H1 (cell line): ENCODE data around the gene SBK1. TPM values are rescaled to one million over a fixed set of nuclear protein-coding genes. Genes with fewer than 3 reads are reported as not detected.
"Not testable (repeated sequence)": the region's sequence is repeated elsewhere in the genome, so short reads cannot be mapped to it uniquely, and the experiment has no call there.

Experiments
- CTCF ChIA-PET: fragments of 300-600 bp; sonication (Branson Sonifier 250); formaldehyde crosslinking; loops from one replicate; lab custom pipeline; 2021; ENCODE audit not compliant: partially characterized antibody; lab: Charles Lee
- POLR2A ChIA-PET: fragments of 300-600 bp; sonication (Branson Sonifier 250); formaldehyde crosslinking; loops from one replicate; lab custom pipeline; 2021; ENCODE audit warnings: inconsistent platforms; ENCODE audit not compliant: partially characterized antibody; lab: Charles Lee
- DNase-seq, 2 experiments: peaks; one replicate each; pipeline versions ENCODE4 v3.0.0 to v3.0.0-alpha.2; 2010 to 2022; ENCODE audit warnings: low spot score in 2 of 2, low read depth in 1 of 2, mixed read lengths in 1 of 2
- FAIRE-seq: peaks from 2 replicates; lab custom pipeline; 2011; peaks lifted over from hg19 to GRCh38; lab: Jason Lieb, UNC
- H2AFZ ChIP-seq: 2 replicates; pipeline ENCODE4 v1.8.1; 2012; ENCODE audit warnings: low read length, inconsistent platforms
- H2AK5ac ChIP-seq: 2 replicates; pipeline ENCODE4 v1.6.1; 2013; ENCODE audit warnings: low read depth, low read length
- H2BK120ac ChIP-seq: replicated peaks from 2 replicates; pipeline ENCODE3; 2013; ENCODE audit warnings: low read depth, low read length, inconsistent platforms
- H2BK12ac ChIP-seq: 2 replicates; pipeline ENCODE4 v1.6.1; 2013; ENCODE audit warnings: low read depth, low read length
- H2BK15ac ChIP-seq: 2 replicates; pipeline ENCODE4 v1.6.1; 2013; ENCODE audit warnings: low read length
- H2BK20ac ChIP-seq: 2 replicates; pipeline ENCODE4 v1.6.1; 2013; ENCODE audit warnings: low read length
- H2BK5ac ChIP-seq: 2 replicates; pipeline ENCODE4 v1.6.1; 2013; ENCODE audit warnings: low read depth, low read length
- H3K14ac ChIP-seq: 2 replicates; pipeline ENCODE4 v1.6.1; 2013; ENCODE audit warnings: inconsistent platforms; ENCODE audit not compliant: insufficient read length
- H3K18ac ChIP-seq: 2 replicates; pipeline ENCODE4 v1.6.1; 2013; ENCODE audit warnings: low read length; ENCODE audit errors: extremely low read depth
- H3K23ac ChIP-seq: 2 replicates; pipeline ENCODE4 v1.6.1; 2013; ENCODE audit warnings: inconsistent platforms; ENCODE audit not compliant: insufficient read length
- H3K23me2 ChIP-seq: 2 replicates; pipeline ENCODE4 v1.6.1; 2013; ENCODE audit warnings: low read depth, low read length
- H3K27ac ChIP-seq: 2 replicates; pipeline ENCODE4 v1.6.1; 2011; ENCODE audit warnings: low read depth, low read length, inconsistent platforms
- H3K27me3 ChIP-seq, 4 experiments: replicated peaks in 1 of 4; 1 replicate in 1 of 4; 2 replicates in 3 of 4; pipeline versions ENCODE4 v1.6.1 to v1.8.1; 2011 to 2013; ENCODE audit warnings: low read length in 3 of 4, mild to moderate bottlenecking in 3 of 4, inconsistent platforms in 2 of 4, mixed read lengths in 2 of 4, moderate library complexity in 1 of 4; ENCODE audit not compliant: control insufficient read depth in 3 of 4, insufficient read depth in 3 of 4; ENCODE audit errors: extremely low read depth in 1 of 4
- H3K36me3 ChIP-seq, 4 experiments: 2 replicates each; pipeline versions ENCODE4 v1.6.1 to v1.8.1; 2011 to 2013; ENCODE audit warnings: mild to moderate bottlenecking in 4 of 4, low read length in 3 of 4, moderate library complexity in 2 of 4, control low read depth in 1 of 4, inconsistent platforms in 1 of 4; ENCODE audit not compliant: insufficient read depth in 4 of 4, control insufficient read depth in 2 of 4
- H3K4ac ChIP-seq: replicated peaks from 2 replicates; pipeline ENCODE3; 2013; ENCODE audit warnings: low read length, low read depth, mixed read lengths, inconsistent platforms; ENCODE audit not compliant: insufficient read length
- H3K4me1 ChIP-seq, 4 experiments: replicated peaks in 1 of 4; 1 replicate in 1 of 4; 2 replicates in 3 of 4; pipeline versions ENCODE4 v1.6.1 to v1.8.1; 2011 to 2013; ENCODE audit warnings: low read length in 3 of 4, inconsistent platforms in 2 of 4, mixed read lengths in 1 of 4; ENCODE audit not compliant: insufficient read depth in 4 of 4, control insufficient read depth in 3 of 4
- H3K4me2 ChIP-seq, 2 experiments: 2 replicates each; pipeline versions ENCODE4 v1.6.1 to v1.8.1; 2011 to 2013; ENCODE audit warnings: low read depth in 2 of 2, low read length in 2 of 2, control low read depth in 1 of 2, inconsistent platforms in 1 of 2, mild to moderate bottlenecking in 1 of 2; ENCODE audit not compliant: insufficient read depth in 1 of 2
- H3K4me3 ChIP-seq, 4 experiments: fragments of 200-600, 300-600 bp in 1 of 4; sonication (generic), shearing (Covaris generic), sonication (Bioruptor Twin) in 1 of 4; 2 replicates each; pipeline versions ENCODE4 v1.5.1 to v1.8.1; 2011 to 2016; ENCODE audit warnings: low read length in 4 of 4, low read depth in 3 of 4, control low read depth in 2 of 4, inconsistent platforms in 2 of 4, mild to moderate bottlenecking in 2 of 4, mixed read lengths in 1 of 4, moderate library complexity in 1 of 4; ENCODE audit not compliant: insufficient read depth in 2 of 4; ENCODE audit errors: extremely low read depth in 1 of 4
- H3K56ac ChIP-seq: replicated peaks from 2 replicates; pipeline ENCODE3; 2013; ENCODE audit warnings: low read depth, mild to moderate bottlenecking, mixed read lengths, low read length, inconsistent platforms; ENCODE audit not compliant: insufficient read length
- H3K79me1 ChIP-seq: 2 replicates; pipeline ENCODE4 v1.6.1; 2013; ENCODE audit warnings: low read depth, low read length, control low read depth
- H3K79me2 ChIP-seq, 2 experiments: 2 replicates each; pipeline versions ENCODE4 v1.6.1 to v1.8.1; 2012 to 2013; ENCODE audit warnings: low read length in 2 of 2, mild to moderate bottlenecking in 2 of 2, inconsistent platforms in 1 of 2; ENCODE audit not compliant: insufficient read depth in 2 of 2, control insufficient read depth in 1 of 2
- H3K9ac ChIP-seq, 4 experiments: replicated peaks in 1 of 4; 1 replicate in 1 of 4; 2 replicates in 3 of 4; pipeline versions ENCODE4 v1.6.1 to v1.8.1; 2011 to 2013; ENCODE audit warnings: low read depth in 3 of 4, low read length in 3 of 4, control low read depth in 2 of 4, mild to moderate bottlenecking in 2 of 4, moderate library complexity in 2 of 4, inconsistent platforms in 1 of 4; ENCODE audit errors: extremely low read depth in 1 of 4
- H3K9me3 ChIP-seq, 2 experiments: 2 replicates each; pipeline versions ENCODE4 v1.6.1 to v1.8.1; 2012 to 2013; ENCODE audit warnings: mild to moderate bottlenecking in 2 of 2, moderate library complexity in 2 of 2, control low read depth in 1 of 2, inconsistent platforms in 1 of 2, low read depth in 1 of 2, low read length in 1 of 2, mixed read lengths in 1 of 2; ENCODE audit not compliant: insufficient read depth in 2 of 2
- H4K20me1 ChIP-seq, 2 experiments: replicated peaks in 1 of 2; 2 replicates each; pipeline versions ENCODE3 to v1.8.1; 2011 to 2013; ENCODE audit warnings: inconsistent platforms in 2 of 2, low read length in 2 of 2, mild to moderate bottlenecking in 1 of 2; ENCODE audit not compliant: insufficient read depth in 2 of 2, control insufficient read depth in 1 of 2
- H4K5ac ChIP-seq: 2 replicates; pipeline ENCODE4 v1.6.1; 2013; ENCODE audit warnings: low read length, low read depth, mixed read lengths, inconsistent platforms; ENCODE audit not compliant: insufficient read length
- H4K8ac ChIP-seq: 2 replicates; pipeline ENCODE4 v1.8.0; 2013; ENCODE audit warnings: mild to moderate bottlenecking, moderate library complexity, low read length, inconsistent platforms; ENCODE audit not compliant: insufficient read depth; ENCODE audit errors: extremely low read depth
- H4K91ac ChIP-seq: replicated peaks from 2 replicates; pipeline ENCODE3; 2013; ENCODE audit warnings: low read length, mixed read lengths, inconsistent platforms; ENCODE audit not compliant: insufficient read length
- WGBS, 2 experiments: shearing (Covaris generic) in 1 of 2; methylation state at CpG; one replicate each; pipeline versions ENCODE4 v1.1.6 to v1.1.7; 2013 to 2015; ENCODE audit warnings: low lambda C conversion rate in 2 of 2, mixed read lengths in 2 of 2, inconsistent platforms in 1 of 2, low coverage in 1 of 2, missing lambda C conversion rate in 1 of 2; ENCODE audit not compliant: insufficient replicate concordance in 2 of 2, insufficient coverage in 1 of 2, insufficient read length in 1 of 2; ENCODE audit errors: extremely low coverage in 1 of 2, missing lambda C conversion rate in 1 of 2; 5-methylcytosine and 5-hydroxymethylcytosine counted together
- polyA plus RNA-seq, 7 experiments: library from polyadenylated mRNA; depleted of rRNA in 3 of 7; stranded (reverse) in 5 of 7; unstranded in 2 of 7; fragments of >200 nt in 5 of 7; fragments of 200-250 nt in 2 of 7; gene quantifications; 1 replicate in 5 of 7; 2 replicates in 1 of 7; 4 replicates in 1 of 7; pipeline versions ENCODE4 v1.2.1 to v1.2.3, GENCODE V29; 2011 to 2013; ENCODE audit warnings: missing spikeins in 2 of 7, mixed read lengths in 2 of 7
- small RNA-seq: library from polyadenylated mRNA; stranded (forward); fragments of <200 nt; extraction: miRNeasy Mini kit (QIAGEN cat#:217004); gene quantifications from one replicate; pipeline ENCODE3, GENCODE V24; 2013; ENCODE audit not compliant: insufficient read depth
- total RNA-seq: library from RNA; stranded (reverse); fragmentation: NEBNext Ultra II Directional; extraction: Animal tissue kit (Norgen Biotek cat#: 25700); gene quantifications from 2 replicates; pipeline ENCODE4 v1.2.1, GENCODE V29; 2021

SBK1 gene
- total and polyA plus RNA-seq, 2 of the 8 experiments (the other 6 are each of a cell fraction or from before 2014, with no cell fraction given), result 18.2 to 73.9 TPM

DNA sequence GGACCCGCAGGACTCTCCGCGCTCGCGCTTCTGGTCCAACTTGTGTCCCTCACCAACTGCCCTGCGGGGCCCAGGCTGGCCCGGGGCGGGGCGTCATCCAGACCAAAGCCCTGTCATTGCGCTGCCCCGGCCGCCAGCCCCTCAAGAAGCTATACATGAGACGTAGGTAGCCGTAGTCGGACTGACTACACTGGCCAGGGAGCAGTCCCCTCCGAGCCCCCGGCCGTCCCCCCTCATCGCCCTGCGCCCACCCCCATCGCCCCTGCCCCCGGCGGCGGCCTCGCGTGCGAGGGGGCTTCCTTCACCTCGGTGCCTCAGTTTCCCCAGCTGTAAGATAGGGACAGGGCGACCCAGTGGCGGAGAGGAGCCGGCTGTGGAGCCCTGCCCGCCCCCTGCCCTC, 75.6 kb downstream of the SBK1 start:
- H3K23me2 ChIP-seq, H3K9me3 ChIP-seq, H3K79me1 ChIP-seq, H3K27ac ChIP-seq, H3K79me2 ChIP-seq, CTCF ChIA-PET, H2BK15ac ChIP-seq, H3K36me3 ChIP-seq, H3K9ac ChIP-seq, H2BK12ac ChIP-seq, H2BK120ac ChIP-seq, H4K20me1 ChIP-seq, FAIRE-seq, H3K4me3 ChIP-seq, H3K27me3 ChIP-seq, H3K14ac ChIP-seq, H2AK5ac ChIP-seq, H3K56ac ChIP-seq, H3K18ac ChIP-seq, H2BK20ac ChIP-seq, H3K4ac ChIP-seq, H4K91ac ChIP-seq, H3K4me2 ChIP-seq, H4K8ac ChIP-seq, H4K5ac ChIP-seq, H3K23ac ChIP-seq, H2BK5ac ChIP-seq, H2AFZ ChIP-seq, POLR2A ChIA-PET, H3K4me1 ChIP-seq: not testable (repeated sequence)
- DNase-seq, result peak in 1 of 2 experiments; percentile 48
- no CpG with 5 or more reads among the region's 32 CpGs for WGBS, 2 experiments

Small RNA genes within 50 kb of the gene (small RNA-seq; reads per million reads assigned to genes)
- not detected for gene AC138904.2

Other genes starting within 250 kb of the SBK1 start
- gene GSG1L, start 228.8 kb upstream of the SBK1 start, total RNA-seq, result 0.71 and 0.90 TPM in 2 replicates
- gene GSG1L, start 228.8 kb upstream of the SBK1 start, polyA plus RNA-seq (2011; rRNA removed), result 1.1 and 1.5 TPM in 2 replicates
- 130 and 152 TPM in 2 replicates for gene XPO6, start 80.6 kb upstream of the SBK1 start, total RNA-seq
- 254 and 272 TPM in 2 replicates for gene XPO6, start 80.6 kb upstream of the SBK1 start, polyA plus RNA-seq (2011; rRNA removed)
- gene NPIPB6, start 71.0 kb downstream of the SBK1 start, total RNA-seq, result 1.9 TPM in 2 replicates
- gene NPIPB6, start 71.0 kb downstream of the SBK1 start, polyA plus RNA-seq (2011; rRNA removed), result 0.69 and 0.83 TPM in 2 replicates
- gene EIF3CL, start 111.3 kb downstream of the SBK1 start, total RNA-seq, result not detected in 2 replicates
- 208 and 210 TPM in 2 replicates for gene EIF3CL, start 111.3 kb downstream of the SBK1 start, polyA plus RNA-seq (2011; rRNA removed)
- gene NPIPB7, start 179.8 kb downstream of the SBK1 start, total RNA-seq, result not detected in 2 replicates
- 0.51 and 0.58 TPM in 2 replicates for gene NPIPB7, start 179.8 kb downstream of the SBK1 start, polyA plus RNA-seq (2011; rRNA removed)
- gene CLN3, start 199.5 kb downstream of the SBK1 start, total RNA-seq, result 22.9 and 24.3 TPM in 2 replicates
- 44.3 and 44.5 TPM in 2 replicates for gene CLN3, start 199.5 kb downstream of the SBK1 start, polyA plus RNA-seq (2011; rRNA removed)
- gene APOBR, start 202.1 kb downstream of the SBK1 start, total RNA-seq, result not detected in 2 replicates
- not detected in 2 replicates for gene APOBR, start 202.1 kb downstream of the SBK1 start, polyA plus RNA-seq (2011; rRNA removed)
- gene IL27, start 214.3 kb downstream of the SBK1 start, total RNA-seq, result not detected in 2 replicates
- gene IL27, start 214.3 kb downstream of the SBK1 start, polyA plus RNA-seq (2011; rRNA removed), result not detected in 2 replicates
- gene NUPR1, start 246.4 kb downstream of the SBK1 start, total RNA-seq, result 0.20 TPM in 1 of 2 replicates, not detected in the other
- 0.09 and 0.17 TPM in 2 replicates for gene NUPR1, start 246.4 kb downstream of the SBK1 start, polyA plus RNA-seq (2011; rRNA removed)